ENCODE results near the gene MEF2A.
"Not testable (repeated sequence)": the region's sequence is repeated elsewhere in the genome, so short reads cannot be mapped to it uniquely, and the experiment has no call there.

The MEF2A gene

GRCh38 chr15:99651023-99651807 lies 85.4 kb downstream of the MEF2A start:
- peak; percentile 43 for DNase-seq

DNA sequence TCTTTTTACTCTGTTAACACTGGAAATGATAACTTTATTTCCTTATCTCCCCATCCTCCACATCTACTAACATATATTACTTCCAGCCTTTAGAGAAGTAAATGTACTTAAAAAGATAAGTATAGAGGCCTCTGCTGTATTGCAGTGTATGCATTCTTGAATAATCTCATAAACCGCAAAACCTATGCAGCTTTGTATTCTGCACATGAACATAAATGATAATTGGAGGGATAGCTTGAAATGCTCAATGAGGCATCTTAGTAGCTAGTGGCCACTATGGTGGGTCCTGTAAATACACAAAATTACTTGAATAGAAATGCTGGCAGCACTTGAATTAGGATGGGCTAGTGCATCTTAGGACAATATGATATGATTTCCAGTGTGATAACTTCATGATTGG lies 90.4 kb downstream of the MEF2A start:
- DNase-seq, result no peak

GRCh38 chr15:99657996-99658395 lies 92.2 kb downstream of the MEF2A start:
- no peak for DNase-seq

- peak; percentile 74 for DNase-seq
These were observed 97.1 kb downstream of the MEF2A start for GRCh38 chr15:99662903-99663302.

DNA sequence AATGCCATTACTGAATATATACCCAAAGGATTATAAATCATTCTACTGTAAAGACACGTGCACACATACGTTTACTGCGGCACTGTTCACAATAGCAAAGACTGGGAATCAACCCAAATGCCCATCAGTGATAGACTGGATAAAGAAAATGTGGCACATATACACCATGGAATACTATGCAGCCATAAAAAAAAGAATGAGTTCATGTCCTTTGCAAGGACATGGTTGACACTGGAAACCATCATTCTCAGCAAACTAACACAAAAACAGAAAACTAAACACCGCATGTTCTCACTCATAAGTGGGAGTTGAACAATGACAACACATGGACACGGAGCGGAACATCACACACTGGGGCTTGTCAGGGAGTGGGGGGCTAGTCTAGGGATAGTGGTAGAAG lies 100.3 kb downstream of the MEF2A start:
- not testable (repeated sequence) for DNase-seq

GRCh38 chr15:99668533-99669182 lies 102.9 kb downstream of the MEF2A start:
- no peak for DNase-seq

GRCh38 chr15:99669250-99669649 lies 103.5 kb downstream of the MEF2A start:
- DNase-seq, result no peak

DNA sequence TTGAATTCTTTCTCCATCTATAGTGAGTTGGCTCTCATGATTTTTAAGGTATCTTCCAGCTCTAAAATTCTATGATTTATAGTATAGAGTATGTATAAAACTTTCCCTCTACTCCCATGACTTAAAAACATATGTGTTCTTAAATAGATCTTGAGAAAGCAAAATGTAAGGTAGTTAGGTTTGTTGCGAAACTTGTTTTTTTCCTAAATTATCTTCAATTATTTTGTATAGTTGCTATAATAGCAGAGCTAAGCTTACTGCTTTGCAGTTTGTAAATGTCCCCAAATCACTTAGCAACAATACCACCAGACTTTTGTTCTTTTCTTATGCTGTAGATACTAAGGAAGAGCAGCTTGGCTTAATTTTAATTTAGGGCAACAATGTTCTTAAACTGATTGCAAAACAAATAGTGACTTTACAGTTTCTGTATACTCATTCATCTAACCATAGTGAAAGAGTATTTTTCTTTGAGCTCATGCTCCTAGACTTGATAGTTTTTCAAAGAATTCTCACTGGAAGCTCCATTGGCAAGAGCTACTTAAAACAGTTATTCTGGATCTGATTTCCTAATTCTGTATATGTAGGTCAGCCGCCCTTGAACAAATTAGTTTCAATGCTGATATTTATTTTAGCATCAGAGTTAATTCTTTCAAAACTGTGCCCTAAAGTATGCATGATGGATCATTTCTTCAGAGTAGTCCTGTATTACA lies 106.3 kb downstream of the MEF2A start:
- no peak for DNase-seq

DNA sequence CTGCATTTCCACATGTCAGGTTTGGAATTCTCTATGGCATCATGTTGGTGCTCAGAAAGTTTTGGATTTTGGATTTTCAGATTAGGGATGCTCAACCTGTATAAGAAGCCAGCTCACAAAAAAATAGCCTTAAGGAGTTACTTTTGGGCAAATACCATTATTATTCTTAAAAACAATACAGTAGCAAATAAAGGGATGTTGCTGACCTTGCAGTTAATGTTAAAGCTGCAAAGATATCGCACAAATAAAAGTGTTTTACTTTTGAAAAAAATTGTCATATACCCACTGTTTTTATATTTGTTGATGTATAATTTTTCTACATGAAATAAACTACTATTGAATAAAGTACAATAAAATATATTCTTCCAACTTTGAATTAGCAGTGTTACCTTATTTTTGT lies 107.3 kb downstream of the MEF2A start:
- no peak for DNase-seq

GRCh38 chr15:99674279-99674678 lies 108.5 kb downstream of the MEF2A start:
- DNase-seq, result no peak

GRCh38 chr15:99677540-99678134 lies 111.9 kb downstream of the MEF2A start:
- DNase-seq, result no peak

GRCh38 chr15:99680276-99680675 lies 114.5 kb downstream of the MEF2A start:
- no peak for DNase-seq

- peak; percentile 10 for DNase-seq
These were observed 116.2 kb downstream of the MEF2A start for GRCh38 chr15:99681990-99682389.

- peak; percentile 88 for DNase-seq
These were observed 116.7 kb downstream of the MEF2A start for GRCh38 chr15:99682455-99682854.

DNA sequence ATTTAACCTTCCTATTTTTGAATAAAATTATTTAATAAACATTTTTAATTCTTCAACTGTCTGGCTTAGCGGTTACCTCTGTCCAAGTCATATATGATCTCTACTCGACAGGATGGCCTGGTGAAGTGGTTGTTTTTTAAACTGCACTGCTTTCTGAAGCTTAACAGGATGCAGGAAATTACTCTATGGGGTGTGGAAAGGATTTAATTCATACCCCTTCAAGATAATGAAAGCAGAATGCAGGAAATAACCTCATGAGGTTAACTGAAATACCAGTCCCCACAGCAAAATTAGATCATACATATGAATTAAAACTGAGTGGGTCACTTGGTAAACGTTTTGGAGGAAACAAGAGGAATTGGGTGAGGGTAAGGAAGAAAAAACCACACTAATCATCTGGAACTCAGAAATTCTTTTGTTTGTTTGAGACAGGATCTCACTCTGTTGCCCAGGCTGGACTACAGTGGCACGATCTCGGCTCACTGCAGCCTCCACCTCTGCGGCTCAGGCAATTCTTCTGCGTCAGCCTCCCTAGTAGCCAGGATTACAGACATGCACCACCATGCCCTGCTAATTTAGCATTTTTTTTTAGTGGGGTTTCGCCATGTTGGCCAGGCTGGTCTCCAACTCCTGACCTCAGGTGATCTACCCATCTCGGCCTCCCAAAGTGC lies 117.4 kb downstream of the MEF2A start:
- peak; percentile 71 for DNase-seq

DNA sequence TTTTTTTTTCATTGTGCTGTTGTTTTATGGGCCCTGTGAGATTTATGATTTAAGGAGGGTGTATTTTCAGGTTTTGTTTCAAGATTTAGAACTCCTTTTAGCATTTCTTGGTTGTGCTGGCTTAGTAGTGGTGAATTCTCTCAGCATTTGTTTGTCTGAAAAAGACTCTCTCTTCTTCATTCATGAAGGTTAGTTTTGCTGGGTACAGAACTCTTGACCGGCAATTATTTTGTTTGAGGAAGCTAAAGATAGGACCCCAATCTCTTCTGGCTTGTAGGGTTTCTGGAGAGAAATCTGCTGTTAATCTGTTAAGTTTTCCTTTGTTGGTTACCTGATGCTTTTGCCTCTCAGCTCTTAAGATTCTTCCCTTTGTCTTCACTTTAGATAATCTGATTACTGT lies 120.5 kb downstream of the MEF2A start:
- DNase-seq, result no peak

DNA sequence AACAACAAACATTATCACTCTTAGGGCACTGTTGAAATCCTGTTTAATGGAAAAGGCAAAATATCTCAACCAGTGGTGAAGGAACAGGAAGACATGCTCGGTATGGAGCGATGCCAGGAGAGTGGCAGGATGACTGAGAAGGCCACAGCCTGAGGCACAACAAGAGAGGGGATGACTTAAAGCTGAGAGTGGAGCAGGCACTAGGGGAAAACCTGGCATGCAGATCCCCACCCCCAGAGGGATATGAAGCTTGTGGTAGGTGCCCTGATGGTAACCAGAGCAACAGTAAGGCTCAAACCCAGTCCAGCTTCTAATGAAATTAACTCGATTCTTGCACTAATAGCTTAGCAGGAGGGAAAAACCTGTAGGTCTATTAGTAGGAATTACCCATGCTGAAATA lies 127.0 kb downstream of the MEF2A start:
- DNase-seq, result peak; percentile 38

DNA sequence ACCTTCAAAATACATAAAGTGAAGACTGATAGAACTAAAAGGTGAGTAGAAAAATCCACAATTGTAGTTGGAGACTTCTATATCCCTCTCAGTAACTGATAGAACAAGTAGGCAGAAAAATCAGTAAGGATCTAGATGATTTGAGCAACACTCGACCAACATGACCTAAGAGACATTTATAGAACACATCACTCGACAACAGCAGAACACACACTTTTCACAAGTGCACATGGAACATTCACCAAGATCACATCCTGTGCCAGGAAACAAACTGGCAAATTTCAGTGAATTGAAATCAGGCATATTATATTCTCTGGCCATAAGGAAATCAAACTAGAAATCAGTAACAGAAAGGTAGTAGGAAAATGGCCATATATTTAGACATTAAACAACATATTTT lies 130.3 kb downstream of the MEF2A start:
- no peak for DNase-seq

DNA sequence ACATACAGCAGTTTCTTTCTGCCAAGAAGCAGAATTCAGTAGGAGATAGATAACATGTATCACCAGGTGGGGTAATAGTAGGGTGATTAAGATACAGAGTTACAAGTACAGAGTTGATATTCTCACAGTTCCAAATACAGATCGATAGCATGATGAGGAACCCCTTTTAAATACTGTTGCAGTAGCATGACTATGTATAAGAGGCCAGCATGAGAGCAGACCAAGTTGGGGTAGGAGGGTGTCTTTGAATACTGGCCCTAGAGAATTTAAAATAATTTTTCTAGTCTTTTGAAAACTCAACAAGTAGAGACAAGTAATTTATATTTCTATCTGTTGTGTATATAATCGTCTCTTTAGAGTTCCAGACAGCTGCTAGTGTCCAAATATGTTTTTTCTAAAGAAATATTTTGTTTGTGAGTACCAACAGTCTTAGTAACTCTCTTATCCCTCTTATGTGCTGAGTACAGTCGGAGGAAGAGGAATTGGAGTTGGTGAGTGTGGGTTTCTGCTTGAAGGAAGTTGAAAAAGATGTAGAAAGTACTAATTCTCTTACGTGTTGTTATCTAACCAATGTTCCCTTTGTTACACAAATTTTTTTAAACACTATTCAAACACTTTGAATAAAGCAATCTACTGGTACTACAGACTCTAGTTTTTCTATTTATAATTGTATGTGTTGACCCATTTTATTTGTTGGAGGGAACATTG lies 137.3 kb downstream of the MEF2A start:
- DNase-seq, result peak; percentile 49

DNA sequence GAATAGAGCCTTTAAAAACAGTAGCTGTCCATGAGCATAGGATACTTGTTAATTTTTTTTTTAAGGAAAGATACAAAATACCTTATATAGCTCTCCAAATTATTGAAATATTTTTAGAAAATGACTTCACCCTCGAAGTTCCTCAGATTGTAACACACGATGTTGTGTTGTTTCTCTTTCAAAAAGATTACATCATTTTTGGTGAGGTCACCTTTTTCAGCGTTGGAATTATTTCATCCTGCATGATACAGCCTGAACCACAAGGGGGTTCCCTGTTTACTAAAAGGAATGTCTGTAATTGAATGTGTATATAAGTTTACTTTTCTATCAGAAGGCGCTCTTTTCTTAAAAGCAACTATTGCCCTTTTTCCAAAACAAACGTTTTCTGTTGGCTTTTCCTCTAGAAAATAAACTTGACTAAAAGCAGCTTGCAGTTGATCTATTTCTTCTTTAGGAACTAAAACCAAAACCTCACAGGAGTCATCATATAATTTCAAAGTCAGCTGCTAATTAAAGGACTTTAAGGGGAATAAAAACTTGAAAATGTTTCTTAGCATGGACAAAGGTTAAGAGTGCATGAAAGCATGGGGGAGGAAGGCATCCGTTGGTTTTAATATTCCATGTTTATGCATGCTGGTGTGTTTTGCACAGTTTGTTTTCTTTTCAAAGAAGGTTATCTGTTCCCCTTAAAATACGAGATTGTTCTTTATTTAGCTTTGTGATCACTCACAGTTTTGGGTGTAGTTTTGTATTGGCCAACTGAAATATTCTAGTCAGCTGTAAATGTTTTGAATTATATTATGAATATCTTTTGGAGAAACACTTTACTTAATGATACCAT lies 138.0 kb downstream of the MEF2A start:
- DNase-seq, result peak; percentile 95

- DNase-seq, result peak; percentile 88
These were observed 138.7 kb downstream of the MEF2A start for GRCh38 chr15:99704444-99704838.
